Smooth muscle cell (in vitro differentiated cells): ENCODE results near the gene SLC7A6OS. TPM values are rescaled to one million over a fixed set of nuclear protein-coding genes. Genes with fewer than 3 reads are reported as not detected.
"Not testable (repeated sequence)": the region's sequence is repeated elsewhere in the genome, so short reads cannot be mapped to it uniquely, and the experiment has no call there.

Experiments
- DNase-seq: peaks from one replicate; lab custom pipeline; 2025; ENCODE audit not compliant: unreplicated experiment; lab: John Stamatoyannopoulos, UW
- H2AFZ ChIP-seq: fragments of 200-600 bp; sonication (generic); 2 replicates; pipeline ENCODE4 v1.6.0; 2016; ENCODE audit warnings: antibody characterized with exemption, low read depth, mild to moderate bottlenecking
- H3F3A ChIP-seq: fragments of 200-600 bp; sonication (generic); 2 replicates; pipeline ENCODE4 v1.6.0; 2017; ENCODE audit warnings: antibody characterized with exemption, low read depth
- H3K27ac ChIP-seq: fragments of 200-600 bp; sonication (generic); 2 replicates; pipeline ENCODE4 v1.5.1; 2016; ENCODE audit warnings: low read depth, mild to moderate bottlenecking
- H3K27me3 ChIP-seq: fragments of 200-600 bp; sonication (generic); 2 replicates; pipeline ENCODE4 v1.6.1; 2016; ENCODE audit warnings: low read depth, mild to moderate bottlenecking
- H3K36me3 ChIP-seq: fragments of 200-600 bp; sonication (generic); 2 replicates; pipeline ENCODE4 v1.5.1; 2016; ENCODE audit warnings: low read depth
- H3K4me1 ChIP-seq: fragments of 200-600 bp; sonication (generic); 2 replicates; pipeline ENCODE4 v1.5.1; 2016; ENCODE audit warnings: low read depth
- H3K4me2 ChIP-seq: fragments of 200-600 bp; sonication (generic); 2 replicates; pipeline ENCODE4 v1.6.0; 2016; ENCODE audit warnings: mild to moderate bottlenecking
- H3K4me3 ChIP-seq: fragments of 200-600 bp; sonication (generic); 2 replicates; pipeline ENCODE4 v1.5.1; 2016; ENCODE audit warnings: mild to moderate bottlenecking
- H3K79me2 ChIP-seq: fragments of 200-600 bp; sonication (generic); 2 replicates; pipeline ENCODE4 v1.6.0; 2016; ENCODE audit warnings: low read depth, mild to moderate bottlenecking
- H3K9ac ChIP-seq: fragments of 200-600 bp; sonication (generic); 2 replicates; pipeline ENCODE4 v1.6.0; 2016; ENCODE audit warnings: low read depth
- H3K9me3 ChIP-seq: fragments of 200-600 bp; sonication (generic); replicated peaks from 2 replicates; pipeline ENCODE4 v1.5.1; 2016; ENCODE audit warnings: low read depth
- H4K20me1 ChIP-seq: fragments of 200-600 bp; sonication (generic); 2 replicates; pipeline ENCODE4 v1.6.0; 2016; ENCODE audit warnings: low read depth
- WGBS: methylation state at CpG from one replicate; pipeline ENCODE4 v1.1.7; 2016; ENCODE audit warnings: low lambda C conversion rate; 5-methylcytosine and 5-hydroxymethylcytosine counted together
- polyA plus RNA-seq: library from polyadenylated mRNA; unstranded; fragments of >200 nt; fragmentation: Nextera tagmentation; extraction: Ambion mirVana; gene quantifications from 2 replicates; pipeline ENCODE4 v1.2.1, GENCODE V29; 2016
- total RNA-seq: library from RNA; depleted of rRNA; stranded (reverse); fragments of >200 nt; gene quantifications from 2 replicates; pipeline ENCODE4 v1.2.3, GENCODE V29; 2014
- TF ChIP-seq, protein P1 (sequence below): fragments of 200-600 bp; sonication (generic); IDR thresholded peaks from 2 replicates; pipeline ENCODE4 v1.5.1; 2017; ENCODE audit warnings: borderline replicate concordance, mild to moderate bottlenecking, antibody characterized with exemption; ENCODE audit not compliant: insufficient read depth, poor library complexity, severe bottlenecking

SLC7A6OS gene
- total and polyA plus RNA-seq, 2 experiments from 2014 or later = 9.6 to 13.9 TPM

DNA sequence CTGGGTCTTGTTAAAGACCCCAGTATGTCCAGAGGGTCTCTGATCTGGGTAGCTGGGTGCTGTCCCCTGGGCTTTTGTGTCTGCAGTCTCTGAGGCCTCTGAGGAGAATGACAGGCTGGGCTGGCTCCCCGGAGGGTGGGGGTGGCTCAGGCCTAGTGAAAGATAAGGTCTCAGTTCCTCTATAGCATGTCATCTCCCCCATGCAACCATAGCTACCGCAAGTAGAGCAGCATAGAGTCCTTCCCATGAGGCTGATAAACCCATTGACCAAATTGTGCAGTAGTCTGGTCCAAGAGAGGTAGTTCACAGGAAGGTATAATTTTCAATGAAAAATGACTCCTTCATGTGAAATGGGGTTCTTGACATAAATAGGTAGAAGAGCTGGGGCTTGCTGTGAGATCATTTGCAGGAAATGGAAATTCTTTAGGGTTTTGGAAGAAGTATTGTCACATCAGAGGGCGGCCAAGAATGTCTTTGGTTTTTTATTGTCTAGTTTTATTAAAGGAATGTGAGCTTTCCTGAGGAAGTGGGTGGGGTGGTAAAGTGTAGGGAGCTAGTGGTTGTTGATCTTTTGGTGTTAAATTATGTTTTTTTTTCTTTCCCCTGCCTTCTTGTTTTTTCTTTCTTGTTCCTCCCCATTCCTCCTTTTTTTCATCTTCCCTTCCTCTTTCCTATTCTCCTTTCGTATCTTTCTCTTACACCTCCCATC is 21.0 kb downstream of the SLC7A6OS start:
- 80% methylated on average over 4 of the region's 4 CpGs for WGBS

DNA sequence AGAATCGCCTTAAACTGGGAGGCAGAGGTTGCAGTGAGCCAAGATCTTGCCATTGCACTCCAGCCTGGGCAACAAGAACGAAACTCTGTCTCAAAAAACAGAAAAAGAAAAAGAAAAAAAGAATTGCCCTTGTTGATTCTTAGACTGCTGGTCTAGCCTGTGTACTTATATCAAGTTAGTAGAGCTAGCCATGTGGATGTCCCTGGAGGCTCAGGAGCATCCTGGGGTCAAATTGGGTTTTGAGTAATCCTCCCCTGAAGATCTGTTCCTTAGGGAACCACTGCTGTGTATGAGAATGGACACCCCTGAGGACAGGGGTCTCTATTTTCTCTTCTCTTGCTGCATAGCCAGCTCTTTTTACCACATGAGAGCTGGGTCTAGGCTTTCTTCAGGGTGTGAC is 21.5 kb downstream of the SLC7A6OS start:
- H3K9ac ChIP-seq = no peak overlapping the region
- H3K27ac ChIP-seq = no peak overlapping the region
- no peak overlapping the region for H3K4me3 ChIP-seq
- peaks cover 9% of the 10 kb centered on the region for H3K79me2 ChIP-seq
- peaks cover 61% of the 10 kb centered on the region for H4K20me1 ChIP-seq
- DNase-seq = no peak
- no peak overlapping the region for H2AFZ ChIP-seq
- H3K9me3 ChIP-seq = no peaks in the 10 kb centered on the region
- TF ChIP-seq, protein P1, sequence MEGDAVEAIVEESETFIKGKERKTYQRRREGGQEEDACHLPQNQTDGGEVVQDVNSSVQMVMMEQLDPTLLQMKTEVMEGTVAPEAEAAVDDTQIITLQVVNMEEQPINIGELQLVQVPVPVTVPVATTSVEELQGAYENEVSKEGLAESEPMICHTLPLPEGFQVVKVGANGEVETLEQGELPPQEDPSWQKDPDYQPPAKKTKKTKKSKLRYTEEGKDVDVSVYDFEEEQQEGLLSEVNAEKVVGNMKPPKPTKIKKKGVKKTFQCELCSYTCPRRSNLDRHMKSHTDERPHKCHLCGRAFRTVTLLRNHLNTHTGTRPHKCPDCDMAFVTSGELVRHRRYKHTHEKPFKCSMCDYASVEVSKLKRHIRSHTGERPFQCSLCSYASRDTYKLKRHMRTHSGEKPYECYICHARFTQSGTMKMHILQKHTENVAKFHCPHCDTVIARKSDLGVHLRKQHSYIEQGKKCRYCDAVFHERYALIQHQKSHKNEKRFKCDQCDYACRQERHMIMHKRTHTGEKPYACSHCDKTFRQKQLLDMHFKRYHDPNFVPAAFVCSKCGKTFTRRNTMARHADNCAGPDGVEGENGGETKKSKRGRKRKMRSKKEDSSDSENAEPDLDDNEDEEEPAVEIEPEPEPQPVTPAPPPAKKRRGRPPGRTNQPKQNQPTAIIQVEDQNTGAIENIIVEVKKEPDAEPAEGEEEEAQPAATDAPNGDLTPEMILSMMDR = no peak
- no peaks in the 10 kb centered on the region for H3K36me3 ChIP-seq
- no peaks in the 10 kb centered on the region for H3K27me3 ChIP-seq
- H3K4me2 ChIP-seq = no peak overlapping the region
- no peaks in the 10 kb centered on the region for H3F3A ChIP-seq
- no peaks in the 10 kb centered on the region for H3K4me1 ChIP-seq
- 95% methylated on average over 2 of the region's 2 CpGs for WGBS

More for the DNA sequence above, 21.0 kb downstream of the SLC7A6OS start:
- DNase-seq = no peak
- Histone ChIP-seq H3K4me3 (no peak overlapping the region), H3K4me1 (no peaks in the 10 kb centered on the region), H3K79me2 (peaks cover 9% of the 10 kb centered on the region), H3K9me3 (no peaks in the 10 kb centered on the region), H3K36me3 (no peaks in the 10 kb centered on the region), H3K4me2 (no peak overlapping the region), H3F3A (no peaks in the 10 kb centered on the region), H4K20me1 (peaks cover 60% of the 10 kb centered on the region), H3K9ac (no peak overlapping the region), H3K27ac (no peak overlapping the region), H2AFZ (no peak overlapping the region), H3K27me3 (no peaks in the 10 kb centered on the region)
- TF ChIP-seq, protein P1 = no peak

DNA sequence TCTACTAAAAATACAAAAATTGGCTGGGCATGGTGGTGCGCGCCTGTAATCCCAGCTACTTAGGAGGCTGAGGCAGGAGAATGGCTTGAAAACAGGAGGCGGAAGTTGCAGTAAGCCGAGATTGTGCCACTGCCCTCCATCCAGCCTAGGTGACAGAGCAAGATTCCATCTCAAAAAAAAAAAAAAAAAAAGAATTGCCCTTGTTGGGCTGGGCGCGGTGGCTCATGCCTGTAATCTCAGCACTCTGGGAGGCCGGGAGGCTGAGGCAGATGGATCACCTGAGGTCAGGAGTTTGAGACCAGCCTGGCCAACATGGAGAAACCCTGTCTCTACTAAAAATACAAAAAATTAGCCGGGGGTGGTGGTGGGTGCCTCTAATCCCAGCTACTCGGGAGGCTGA is 21.9 kb downstream of the SLC7A6OS start:
- Histone ChIP-seq H3K79me2 (peaks cover 13% of the 10 kb centered on the region), H4K20me1 (peaks cover 66% of the 10 kb centered on the region)
- H3K4me3 ChIP-seq, H3F3A ChIP-seq, DNase-seq, H3K4me1 ChIP-seq, H3K27ac ChIP-seq, H3K9ac ChIP-seq, H3K4me2 ChIP-seq, H3K36me3 ChIP-seq, H2AFZ ChIP-seq, H3K9me3 ChIP-seq, H3K27me3 ChIP-seq: not testable (repeated sequence)
- 94% methylated on average over 9 of the region's 9 CpGs for WGBS

- Histone ChIP-seq H2AFZ (no peak overlapping the region), H3F3A (no peaks in the 10 kb centered on the region), H3K79me2 (peaks cover 15% of the 10 kb centered on the region), H3K27me3 (no peaks in the 10 kb centered on the region), H3K36me3 (no peaks in the 10 kb centered on the region), H3K9me3 (no peaks in the 10 kb centered on the region), H3K4me2 (no peak overlapping the region), H3K27ac (no peak overlapping the region), H3K4me3 (no peak overlapping the region), H3K4me1 (no peaks in the 10 kb centered on the region), H3K9ac (no peak overlapping the region), H4K20me1 (peaks cover 67% of the 10 kb centered on the region)
- 100% methylated on average over 1 of the region's 1 CpG for WGBS
- TF ChIP-seq, protein P1 = no peak
- DNase-seq = no peak
These were observed 22.5 kb downstream of the SLC7A6OS start for GRCh38 chr16:68288252-68288650.
